NB4 (cell line): Measurements from ENCODE around the gene MAPK8IP3.

Source experiments
- DNase-seq: peaks from one replicate; pipeline ENCODE4 v3.0.0; 2010; ENCODE audit warnings: low read depth
- H3K4me3 ChIP-seq: one replicate; pipeline ENCODE4 v1.5.1; 2011; ENCODE audit warnings: mild to moderate bottlenecking, low read depth, low read length, moderate library complexity
- MYC ChIP-seq: IDR thresholded peaks from 2 replicates; pipeline ENCODE4 v1.6.1; 2011; ENCODE audit warnings: low read depth, low read length
- POLR2A ChIP-seq: IDR thresholded peaks from 2 replicates; pipeline ENCODE4 v1.6.1; 2011; ENCODE audit warnings: mild to moderate bottlenecking; ENCODE audit not compliant: insufficient read length; ENCODE audit errors: extremely low read depth
- TF ChIP-seq, protein P1 (sequence below): IDR thresholded peaks from 2 replicates; pipeline ENCODE4 v1.6.1; 2011; ENCODE audit warnings: low read depth, low read length
- TF ChIP-seq, protein P2 (sequence below): IDR thresholded peaks from one replicate; pipeline ENCODE4 v1.5.1; 2012; ENCODE audit warnings: low read depth, low read length

Gene MAPK8IP3

GRCh38 chr16:1743376-1744337 is 37.7 kb downstream of the MAPK8IP3 start:
- no peak overlapping the region for H3K4me3 ChIP-seq
- TF ChIP-seq, protein P1, sequence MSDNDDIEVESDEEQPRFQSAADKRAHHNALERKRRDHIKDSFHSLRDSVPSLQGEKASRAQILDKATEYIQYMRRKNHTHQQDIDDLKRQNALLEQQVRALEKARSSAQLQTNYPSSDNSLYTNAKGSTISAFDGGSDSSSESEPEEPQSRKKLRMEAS = no peak
- TF ChIP-seq, protein P2, sequence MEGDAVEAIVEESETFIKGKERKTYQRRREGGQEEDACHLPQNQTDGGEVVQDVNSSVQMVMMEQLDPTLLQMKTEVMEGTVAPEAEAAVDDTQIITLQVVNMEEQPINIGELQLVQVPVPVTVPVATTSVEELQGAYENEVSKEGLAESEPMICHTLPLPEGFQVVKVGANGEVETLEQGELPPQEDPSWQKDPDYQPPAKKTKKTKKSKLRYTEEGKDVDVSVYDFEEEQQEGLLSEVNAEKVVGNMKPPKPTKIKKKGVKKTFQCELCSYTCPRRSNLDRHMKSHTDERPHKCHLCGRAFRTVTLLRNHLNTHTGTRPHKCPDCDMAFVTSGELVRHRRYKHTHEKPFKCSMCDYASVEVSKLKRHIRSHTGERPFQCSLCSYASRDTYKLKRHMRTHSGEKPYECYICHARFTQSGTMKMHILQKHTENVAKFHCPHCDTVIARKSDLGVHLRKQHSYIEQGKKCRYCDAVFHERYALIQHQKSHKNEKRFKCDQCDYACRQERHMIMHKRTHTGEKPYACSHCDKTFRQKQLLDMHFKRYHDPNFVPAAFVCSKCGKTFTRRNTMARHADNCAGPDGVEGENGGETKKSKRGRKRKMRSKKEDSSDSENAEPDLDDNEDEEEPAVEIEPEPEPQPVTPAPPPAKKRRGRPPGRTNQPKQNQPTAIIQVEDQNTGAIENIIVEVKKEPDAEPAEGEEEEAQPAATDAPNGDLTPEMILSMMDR = no peak
- TF ChIP-seq MYC (no peak), POLR2A (no peak)
- no peak for DNase-seq

DNA sequence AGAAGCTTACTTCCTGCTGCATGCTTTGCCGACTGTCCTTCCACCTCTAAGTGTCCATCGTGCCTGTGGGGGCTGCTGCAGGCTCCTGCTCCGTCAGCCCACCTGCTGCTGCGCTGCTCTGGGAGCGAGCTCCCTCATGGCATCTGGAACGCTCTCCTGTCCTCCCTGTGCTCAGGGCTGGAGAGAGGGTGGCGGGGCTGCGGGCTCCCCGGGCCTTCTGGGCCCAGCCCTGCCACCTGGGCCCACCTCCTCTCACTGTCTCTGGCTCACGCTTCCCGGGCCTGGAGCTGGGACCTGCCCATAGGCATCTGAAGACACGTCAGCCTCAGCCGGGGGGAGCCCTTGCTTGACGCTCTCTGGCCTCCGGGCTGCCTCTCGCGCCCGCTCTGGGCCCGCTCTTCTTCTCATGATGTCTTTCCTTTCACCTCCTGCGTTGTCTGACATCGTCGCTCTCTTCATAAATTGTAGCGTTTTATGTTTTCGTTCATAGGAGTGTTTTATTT is 38.4 kb downstream of the MAPK8IP3 start:
- H3K4me3 ChIP-seq = no peak overlapping the region
- no peak for DNase-seq
- TF ChIP-seq POLR2A = no peak
- TF ChIP-seq, protein P2 = no peak

GRCh38 chr16:1745181-1745899 is 39.3 kb downstream of the MAPK8IP3 start:
- TF ChIP-seq MYC (no peak), POLR2A (no peak)
- TF ChIP-seq, protein P2 = no peak
- TF ChIP-seq, protein P1 = no peak
- no peak overlapping the region for H3K4me3 ChIP-seq
- DNase-seq = no peak

DNA sequence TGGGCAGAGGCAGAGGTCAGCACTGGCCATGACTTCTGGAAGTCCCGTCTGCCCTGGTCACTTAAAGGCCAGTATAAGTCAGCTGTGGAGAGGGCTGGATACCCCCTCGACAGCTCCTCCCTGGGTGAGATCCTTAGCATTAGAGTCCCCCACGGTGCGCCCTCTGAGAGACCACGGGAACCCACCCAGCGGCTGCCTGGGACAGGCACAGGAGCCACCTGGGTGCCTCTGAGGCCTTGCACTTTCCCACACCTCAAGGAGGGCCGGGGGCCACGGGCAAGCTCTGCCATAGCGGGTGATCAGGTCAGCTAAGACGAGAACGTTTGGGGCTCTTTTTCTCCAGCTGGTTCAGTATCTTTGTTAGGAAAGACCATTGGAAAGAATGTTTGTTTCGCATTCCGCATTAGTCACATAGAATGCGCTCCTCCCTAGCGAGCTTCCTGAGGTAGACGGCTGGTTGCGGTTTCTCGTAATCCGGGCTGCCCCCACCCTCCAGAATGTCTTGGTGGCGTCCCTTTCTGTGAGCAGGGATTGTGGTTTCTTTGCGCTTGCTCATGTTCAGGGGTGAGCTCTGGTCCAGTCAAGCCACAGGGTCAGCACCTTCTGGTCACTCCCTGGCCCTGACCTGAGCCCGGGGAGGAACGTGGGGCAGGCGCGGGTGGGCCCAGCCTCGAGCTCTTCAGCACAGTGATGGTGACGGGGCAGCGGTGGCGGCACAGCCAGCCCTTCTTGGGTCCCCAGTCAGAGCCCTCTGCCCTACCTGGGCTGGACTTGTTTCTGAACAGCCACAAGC is 40.1 kb downstream of the MAPK8IP3 start:
- H3K4me3 ChIP-seq = no peak overlapping the region
- DNase-seq = no peak
- TF ChIP-seq POLR2A = no peak
- TF ChIP-seq, protein P1 = no peak
- no peak for TF ChIP-seq MYC
- TF ChIP-seq, protein P2 = no peak

- TF ChIP-seq MYC (no peak), POLR2A (no peak)
- TF ChIP-seq, protein P1 = no peak
- TF ChIP-seq, protein P2 = no peak
- H3K4me3 ChIP-seq = no peak overlapping the region
- no peak for DNase-seq
Measured at GRCh38 chr16:1746693-1747195, 40.7 kb downstream of the MAPK8IP3 start.
